OCI-LY1 (cell line): ENCODE results near the gene KIAA1549.

ENCODE experiments used
- EZH2 ChIP-seq: fragments of 200-600 bp; sonication (generic), shearing (Covaris generic); IDR thresholded peaks from 2 replicates; pipeline ENCODE4 v1.8.0; 2017; ENCODE audit warnings: borderline replicate concordance, mixed run types, mild to moderate bottlenecking, antibody characterized with exemption, low read length, moderate library complexity, mixed read lengths
- TF ChIP-seq, protein P1 (sequence below): fragments of 200-600 bp; sonication (generic), shearing (Covaris generic); IDR thresholded peaks from 2 replicates; pipeline ENCODE4 v1.5.1; 2017; ENCODE audit warnings: mild to moderate bottlenecking, antibody characterized with exemption, low read length, moderate library complexity, mixed read lengths

DNA sequence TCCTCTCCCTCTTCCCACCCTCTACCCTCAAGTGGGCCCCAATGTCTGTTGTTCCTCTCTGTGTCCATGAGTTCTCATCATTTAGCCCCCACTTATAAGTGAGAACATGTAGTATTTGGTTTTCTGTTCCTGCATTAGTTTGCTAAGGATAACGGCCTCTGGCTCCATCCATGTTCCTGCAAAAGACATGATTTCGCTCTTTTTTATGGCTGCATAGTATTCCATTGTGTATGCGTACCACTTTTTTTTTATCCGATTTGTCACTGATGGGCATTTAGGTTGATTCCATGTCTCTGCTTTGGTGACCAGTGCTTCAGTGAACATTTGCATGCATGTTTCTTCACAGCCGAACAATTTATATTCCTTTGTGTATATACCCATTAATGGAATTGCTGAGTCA lies 131.5 kb downstream of the KIAA1549 start:
- TF ChIP-seq, protein P1, sequence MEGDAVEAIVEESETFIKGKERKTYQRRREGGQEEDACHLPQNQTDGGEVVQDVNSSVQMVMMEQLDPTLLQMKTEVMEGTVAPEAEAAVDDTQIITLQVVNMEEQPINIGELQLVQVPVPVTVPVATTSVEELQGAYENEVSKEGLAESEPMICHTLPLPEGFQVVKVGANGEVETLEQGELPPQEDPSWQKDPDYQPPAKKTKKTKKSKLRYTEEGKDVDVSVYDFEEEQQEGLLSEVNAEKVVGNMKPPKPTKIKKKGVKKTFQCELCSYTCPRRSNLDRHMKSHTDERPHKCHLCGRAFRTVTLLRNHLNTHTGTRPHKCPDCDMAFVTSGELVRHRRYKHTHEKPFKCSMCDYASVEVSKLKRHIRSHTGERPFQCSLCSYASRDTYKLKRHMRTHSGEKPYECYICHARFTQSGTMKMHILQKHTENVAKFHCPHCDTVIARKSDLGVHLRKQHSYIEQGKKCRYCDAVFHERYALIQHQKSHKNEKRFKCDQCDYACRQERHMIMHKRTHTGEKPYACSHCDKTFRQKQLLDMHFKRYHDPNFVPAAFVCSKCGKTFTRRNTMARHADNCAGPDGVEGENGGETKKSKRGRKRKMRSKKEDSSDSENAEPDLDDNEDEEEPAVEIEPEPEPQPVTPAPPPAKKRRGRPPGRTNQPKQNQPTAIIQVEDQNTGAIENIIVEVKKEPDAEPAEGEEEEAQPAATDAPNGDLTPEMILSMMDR: no peak
- TF ChIP-seq EZH2: no peak
